ENCODE results near the gene COL11A2. TPM values are rescaled to one million over a fixed set of nuclear protein-coding genes. Genes with fewer than 3 reads are reported as not detected.

COL11A2 gene
- total RNA-seq, 2 donors from 2014 or later, result 2.5 to 3.2 TPM

GRCh38 chr6:33142501-33143070 lies 49.7 kb downstream of the COL11A2 start:
- no peaks in the 10 kb centered on the region for H3K4me1 Mint-ChIP-seq (ENCODE audit: low read depth)
- peaks cover 34% of the 10 kb centered on the region for H3K27me3 Mint-ChIP-seq (ENCODE audit: low read depth)
- H3K4me3 Mint-ChIP-seq, result no peak overlapping the region
- DNase-seq (no peak), ATAC-seq (replicated peaks in 1 of 2) (no peak)
- no peaks in the 10 kb centered on the region for H3K9me3 Mint-ChIP-seq
- no peaks in the 10 kb centered on the region for H3K36me3 Mint-ChIP-seq (ENCODE audit: insufficient read depth in 2 of 2)
- H3K27ac Mint-ChIP-seq, result no peak overlapping the region

- DNase-seq, result no peak
- ATAC-seq (replicated peaks in 1 of 2), result no peak
- Mint-ChIP-seq H3K36me3 (ENCODE audit: insufficient read depth in 2 of 2) (no peaks in the 10 kb centered on the region), H3K27ac (no peak overlapping the region), H3K4me3 (no peak overlapping the region), H3K4me1 (ENCODE audit: low read depth) (no peaks in the 10 kb centered on the region), H3K9me3 (no peaks in the 10 kb centered on the region), H3K27me3 (ENCODE audit: low read depth) (peaks cover 41% of the 10 kb centered on the region)
Measured at GRCh38 chr6:33140556-33140955, 51.7 kb downstream of the COL11A2 start.

GRCh38 chr6:33139596-33140206 lies 52.6 kb downstream of the COL11A2 start:
- Mint-ChIP-seq H3K4me1 (ENCODE audit: low read depth) (no peaks in the 10 kb centered on the region), H3K27ac (no peak overlapping the region), H3K4me3 (no peak overlapping the region), H3K36me3 (ENCODE audit: insufficient read depth in 2 of 2) (no peaks in the 10 kb centered on the region), H3K27me3 (ENCODE audit: low read depth) (peaks cover 48% of the 10 kb centered on the region), H3K9me3 (no peaks in the 10 kb centered on the region)
- no peak for DNase-seq
- no peak for ATAC-seq (replicated peaks in 1 of 2)

GRCh38 chr6:33136310-33136900 lies 55.9 kb downstream of the COL11A2 start:
- DNase-seq (no peak), ATAC-seq (replicated peaks in 1 of 2) (no peak)
- Mint-ChIP-seq H3K36me3 (ENCODE audit: insufficient read depth in 2 of 2) (no peaks in the 10 kb centered on the region), H3K4me1 (ENCODE audit: low read depth) (no peaks in the 10 kb centered on the region), H3K9me3 (no peaks in the 10 kb centered on the region), H3K4me3 (no peak overlapping the region), H3K27me3 (ENCODE audit: low read depth) (peaks cover 32% of the 10 kb centered on the region), H3K27ac (no peak overlapping the region)

- ATAC-seq (replicated peaks in 1 of 2) (no peak), DNase-seq (no peak)
- Mint-ChIP-seq H3K27ac (no peak overlapping the region), H3K27me3 (ENCODE audit: low read depth) (peaks cover 31% of the 10 kb centered on the region), H3K9me3 (no peaks in the 10 kb centered on the region), H3K4me1 (ENCODE audit: low read depth) (peaks cover 9% of the 10 kb centered on the region), H3K36me3 (ENCODE audit: insufficient read depth in 2 of 2) (no peaks in the 10 kb centered on the region), H3K4me3 (no peak overlapping the region)
Measured at GRCh38 chr6:33132081-33132524, 60.2 kb downstream of the COL11A2 start.

- DNase-seq, result no peak
- H3K36me3 Mint-ChIP-seq (ENCODE audit: insufficient read depth in 2 of 2), result peaks cover 2% of the 10 kb centered on the region in 2 donors
- peaks cover 25% of the 10 kb centered on the region for H3K27me3 Mint-ChIP-seq (ENCODE audit: low read depth)
- ATAC-seq (replicated peaks in 1 of 2), result peak in 1 of 2 donors; percentile 59
- H3K4me1 Mint-ChIP-seq (ENCODE audit: low read depth), result peaks cover 9% of the 10 kb centered on the region
- peaks cover 3% of the 10 kb centered on the region in 2 donors for H3K9me3 Mint-ChIP-seq
- no peak overlapping the region for H3K4me3 Mint-ChIP-seq
- H3K27ac Mint-ChIP-seq, result no peak overlapping the region
Measured at GRCh38 chr6:33128318-33128717, 63.9 kb downstream of the COL11A2 start.

GRCh38 chr6:33126101-33126714 lies 66.1 kb downstream of the COL11A2 start:
- Mint-ChIP-seq H3K27me3 (ENCODE audit: low read depth) (peaks cover 19% of the 10 kb centered on the region), H3K27ac (no peak overlapping the region), H3K4me1 (ENCODE audit: low read depth) (peaks cover 9% of the 10 kb centered on the region), H3K9me3 (peaks cover 3 to 5% of the 10 kb centered on the region in 2 donors), H3K36me3 (ENCODE audit: insufficient read depth in 2 of 2) (peaks cover 2% of the 10 kb centered on the region in 2 donors), H3K4me3 (no peak overlapping the region)
- DNase-seq (peak; percentile 72 to 75), ATAC-seq (replicated peaks in 1 of 2) (peak in 1 of 2 donors; percentile 62)

GRCh38 chr6:33124947-33125346 lies 67.3 kb downstream of the COL11A2 start:
- DNase-seq (no peak), ATAC-seq (replicated peaks in 1 of 2) (no peak)
- H3K36me3 Mint-ChIP-seq (ENCODE audit: insufficient read depth in 2 of 2), result peaks cover 2% of the 10 kb centered on the region in 2 donors
- H3K9me3 Mint-ChIP-seq, result peaks cover 3 to 5% of the 10 kb centered on the region in 2 donors
- peaks cover 9% of the 10 kb centered on the region for H3K4me1 Mint-ChIP-seq (ENCODE audit: low read depth)
- peaks cover 13% of the 10 kb centered on the region for H3K27me3 Mint-ChIP-seq (ENCODE audit: low read depth)
- no peak overlapping the region for H3K4me3 Mint-ChIP-seq
- no peak overlapping the region for H3K27ac Mint-ChIP-seq

- DNase-seq, result no peak
- Mint-ChIP-seq H3K4me1 (ENCODE audit: low read depth) (peaks cover 9% of the 10 kb centered on the region), H3K27me3 (ENCODE audit: low read depth) (peaks cover 13% of the 10 kb centered on the region), H3K4me3 (no peak overlapping the region), H3K27ac (no peak overlapping the region), H3K9me3 (peaks cover 3 to 5% of the 10 kb centered on the region in 2 donors), H3K36me3 (ENCODE audit: insufficient read depth in 2 of 2) (peaks cover 2% of the 10 kb centered on the region in 2 donors)
- ATAC-seq (replicated peaks in 1 of 2), result no peak
Measured at GRCh38 chr6:33124525-33124901, 67.8 kb downstream of the COL11A2 start.

- Mint-ChIP-seq H3K27ac (no peak overlapping the region), H3K36me3 (ENCODE audit: insufficient read depth in 2 of 2) (peaks cover 2% of the 10 kb centered on the region in 2 donors), H3K4me3 (no peak overlapping the region), H3K9me3 (peaks cover 3 to 5% of the 10 kb centered on the region in 2 donors), H3K27me3 (ENCODE audit: low read depth) (peaks cover 13% of the 10 kb centered on the region), H3K4me1 (ENCODE audit: low read depth) (peaks cover 9% of the 10 kb centered on the region)
- ATAC-seq (replicated peaks in 1 of 2) (peak; percentile 49 to 63), DNase-seq (peak; percentile 32 to 39)
Measured at GRCh38 chr6:33123732-33124524, 68.3 kb downstream of the COL11A2 start.

GRCh38 chr6:33123181-33123580 lies 69.1 kb downstream of the COL11A2 start:
- no peak overlapping the region for H3K4me3 Mint-ChIP-seq

GRCh38 chr6:33120001-33120400 lies 72.3 kb downstream of the COL11A2 start:
- Mint-ChIP-seq H3K4me1 (ENCODE audit: low read depth) (peaks cover 14% of the 10 kb centered on the region), H3K4me3 (no peak overlapping the region), H3K36me3 (ENCODE audit: insufficient read depth in 2 of 2) (peaks cover 2% of the 10 kb centered on the region in 2 donors), H3K27me3 (ENCODE audit: low read depth) (peaks cover 38% of the 10 kb centered on the region), H3K9me3 (peaks cover 3 to 5% of the 10 kb centered on the region in 2 donors), H3K27ac (no peak overlapping the region)
- no peak for ATAC-seq (replicated peaks in 1 of 2)
- DNase-seq, result no peak

More at GRCh38 chr6:33123181-33123580, 69.1 kb downstream of the COL11A2 start:
- H3K9me3 Mint-ChIP-seq, result peaks cover 3 to 5% of the 10 kb centered on the region in 2 donors
- DNase-seq (no peak), ATAC-seq (replicated peaks in 1 of 2) (no peak)
- peaks cover 6% of the 10 kb centered on the region for H3K4me1 Mint-ChIP-seq (ENCODE audit: low read depth)
- H3K36me3 Mint-ChIP-seq (ENCODE audit: insufficient read depth in 2 of 2), result peaks cover 2% of the 10 kb centered on the region in 2 donors
- no peak overlapping the region for H3K27ac Mint-ChIP-seq
- H3K27me3 Mint-ChIP-seq (ENCODE audit: low read depth), result peaks cover 14% of the 10 kb centered on the region

Measured in activated T-cell treated with anti-CD3 and anti-CD28 coated beads, Interleukin-2, amount 50 U/mL, for 72 hours (primary cell).